Amniotic stem cell (primary cell): ENCODE data around the gene WTAP.
"Not testable (repeated sequence)": the region's sequence is repeated elsewhere in the genome, so short reads cannot be mapped to it uniquely, and the experiment has no call there.

Experiments used
- DNase-seq: peaks from one replicate; lab custom pipeline; 2025; lab: John Stamatoyannopoulos, UW

The WTAP gene

DNA sequence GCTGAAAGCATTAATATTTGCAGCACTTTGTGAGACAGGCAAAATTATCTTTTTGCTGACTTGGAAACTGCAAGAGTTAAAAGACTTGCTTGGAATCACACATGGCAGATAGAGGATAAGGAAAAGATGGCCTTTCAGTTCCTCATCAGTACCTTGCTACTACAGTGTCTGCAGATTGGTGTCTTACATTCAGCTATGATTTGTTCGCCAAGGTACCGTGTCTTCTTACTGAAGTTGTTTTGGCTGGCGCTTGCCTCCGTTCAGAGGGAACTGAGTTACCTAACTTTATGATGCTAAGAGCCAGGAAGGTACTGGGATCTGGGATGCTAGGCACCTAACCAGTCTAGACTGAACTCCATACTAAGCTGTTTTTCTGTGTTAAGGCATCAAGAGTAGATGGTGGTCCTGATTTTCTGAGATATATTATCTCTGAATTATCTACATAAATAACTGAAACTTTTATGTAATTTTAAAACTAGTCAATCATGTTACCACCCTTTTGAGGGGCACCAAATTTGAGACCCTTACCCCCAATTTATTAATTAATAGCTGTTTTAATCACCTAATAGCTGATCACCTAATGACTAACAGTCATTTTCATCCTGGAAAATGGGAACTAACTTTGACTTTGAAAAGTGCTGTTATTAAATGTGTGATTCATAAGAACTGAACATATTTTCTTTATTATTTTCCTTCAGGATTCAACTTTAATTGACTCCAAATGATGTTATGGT is 2.5 kb downstream of the WTAP start:
- no peak for DNase-seq

DNA sequence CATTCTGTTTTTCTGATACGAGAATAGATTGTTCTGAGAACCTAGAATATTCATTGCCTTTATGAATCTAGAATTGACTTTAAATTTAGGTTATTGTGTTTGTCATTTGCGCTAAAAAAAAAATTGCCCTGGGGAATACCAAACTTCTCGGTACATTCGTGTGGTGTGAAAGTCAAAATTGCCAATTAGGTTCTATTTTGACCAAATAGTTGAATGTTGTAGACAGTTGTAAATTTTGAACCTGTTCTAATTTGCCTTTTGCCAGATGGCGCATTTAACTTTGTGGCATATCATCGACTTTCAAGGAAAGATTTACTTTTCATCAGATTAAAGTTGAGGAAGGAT is 3.0 kb downstream of the WTAP start:
- DNase-seq, result no peak

DNA sequence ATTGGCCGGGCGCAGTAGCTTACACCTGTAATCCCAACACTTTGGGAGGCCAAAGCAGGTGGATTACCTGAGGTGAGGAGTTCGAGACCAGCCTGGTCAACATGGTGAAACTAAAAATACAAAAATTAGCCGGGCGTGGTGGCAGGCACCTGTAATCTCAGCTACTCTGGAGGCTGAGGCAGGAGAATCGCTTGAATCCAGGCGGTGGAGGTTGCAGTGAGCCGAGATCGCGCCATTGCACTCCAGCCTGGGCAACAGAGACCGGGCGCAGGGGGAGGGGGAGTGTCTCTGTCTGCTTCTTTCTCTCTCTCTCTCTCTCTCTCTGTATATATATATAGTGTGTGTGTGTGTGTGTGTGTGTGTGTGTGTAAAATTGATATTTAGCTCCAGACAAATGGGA is 5.2 kb downstream of the WTAP start:
- not testable (repeated sequence) for DNase-seq

DNA sequence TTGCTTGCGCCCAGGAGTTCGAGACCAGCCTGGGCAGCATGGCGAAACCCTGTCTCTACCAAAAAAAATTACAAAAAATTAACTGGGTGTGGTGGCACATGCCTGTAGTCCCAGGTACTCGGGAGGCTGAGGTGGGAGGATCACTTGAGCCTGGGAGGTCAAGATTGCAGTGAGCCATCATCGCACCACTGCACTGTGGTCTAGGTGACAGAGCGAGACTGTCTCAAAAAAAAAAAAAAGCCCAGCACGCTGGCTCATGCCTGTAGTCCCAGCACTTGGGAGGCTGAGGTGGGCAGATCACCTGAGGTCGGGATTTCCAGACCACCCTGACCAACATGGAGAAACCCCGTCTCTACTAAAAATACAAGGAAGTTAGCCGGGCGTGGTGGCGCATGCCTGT is 6.1 kb downstream of the WTAP start:
- not testable (repeated sequence) for DNase-seq

DNA sequence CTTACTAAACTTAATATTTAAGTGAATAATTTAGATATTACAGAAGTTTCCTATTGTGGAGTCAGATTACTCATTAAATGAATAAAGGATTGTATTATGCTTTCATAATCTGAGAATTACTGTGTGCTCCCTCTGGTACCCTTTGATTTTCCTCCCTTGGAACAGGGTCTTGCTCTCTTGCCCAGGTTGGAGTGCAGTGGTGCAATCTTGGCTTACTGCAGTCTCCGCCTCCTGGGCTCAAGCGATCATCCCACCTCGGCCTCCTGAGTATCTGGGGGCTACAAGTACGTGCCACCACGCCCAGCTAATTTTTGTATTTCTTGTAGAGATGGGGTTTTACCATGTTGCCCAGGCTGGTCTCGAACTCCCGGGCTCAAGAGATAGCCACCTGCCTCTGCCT is 9.6 kb downstream of the WTAP start:
- DNase-seq, result no peak

DNA sequence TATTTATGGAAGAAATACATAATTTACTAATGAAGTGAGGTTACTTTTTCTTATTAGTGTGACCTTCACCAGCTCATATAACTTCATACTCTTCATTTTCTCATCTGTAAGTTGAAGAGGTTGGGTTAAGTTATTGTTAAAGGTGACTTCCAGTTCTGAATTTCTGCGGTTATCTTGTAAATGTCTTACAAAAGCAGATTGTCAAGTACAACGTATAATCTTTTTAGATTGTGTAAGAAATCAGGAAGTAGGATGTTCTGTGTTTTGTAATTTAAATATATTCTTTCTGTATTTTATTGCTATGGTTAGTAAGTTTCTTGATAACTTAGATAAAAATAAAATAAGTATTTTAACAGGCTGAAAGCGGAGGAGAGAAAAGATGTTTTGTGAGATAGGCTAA is 12.0 kb downstream of the WTAP start:
- DNase-seq, result no peak

DNA sequence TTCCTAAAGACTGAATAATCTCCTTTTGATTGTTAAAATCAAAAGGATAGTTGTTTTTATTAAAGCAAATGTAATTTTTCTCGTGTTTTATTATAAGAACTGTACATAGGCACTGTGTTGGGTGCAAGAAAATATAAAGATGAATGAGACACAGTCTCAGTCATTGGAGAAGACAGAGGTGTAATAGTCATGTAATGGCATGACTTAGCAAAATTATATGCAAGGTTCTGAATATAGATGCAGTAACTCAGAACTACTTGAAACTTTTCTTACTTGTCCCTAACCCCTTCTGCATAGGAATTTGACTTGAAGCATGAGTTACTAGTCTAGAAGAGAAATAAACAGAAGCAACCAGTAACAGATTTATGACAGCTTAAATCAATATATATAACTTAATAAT is 14.9 kb downstream of the WTAP start:
- DNase-seq, result no peak

DNA sequence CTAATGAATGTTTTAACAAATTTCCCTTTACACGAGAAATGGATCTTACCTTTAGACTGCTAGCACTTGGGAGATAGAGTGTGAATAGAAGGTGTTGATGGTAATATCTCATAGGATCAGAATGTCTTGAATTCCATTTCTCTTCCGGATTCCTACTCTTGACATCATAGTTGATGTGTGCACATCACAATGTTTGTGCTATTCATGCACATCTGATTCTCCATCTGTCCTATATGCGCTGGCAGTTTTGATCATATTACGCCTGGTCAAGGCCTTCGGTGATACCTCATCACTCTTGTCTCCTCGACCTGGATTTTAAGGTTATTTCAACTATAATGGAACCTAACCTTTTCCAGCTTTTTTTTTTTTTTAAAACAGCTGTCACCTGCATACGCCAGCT is 17.8 kb downstream of the WTAP start:
- no peak for DNase-seq

DNA sequence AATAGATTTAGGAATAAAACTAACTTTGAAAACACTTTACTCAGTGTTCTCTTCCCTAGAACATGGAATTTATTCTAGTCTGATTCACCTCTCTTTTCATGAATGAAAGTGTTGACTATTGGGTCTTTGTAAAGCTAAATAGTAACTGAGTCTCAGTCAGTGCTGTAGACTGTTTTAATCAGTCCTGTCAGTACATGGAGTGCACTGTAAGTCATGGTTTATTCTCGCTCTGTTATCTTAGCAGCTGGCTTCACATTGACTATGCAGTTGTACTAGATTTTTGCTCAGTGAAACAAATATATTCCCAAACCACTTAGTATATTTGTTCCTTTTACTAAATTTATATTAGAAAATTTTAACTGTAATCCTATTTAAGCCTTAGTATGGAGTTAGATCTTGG is 19.5 kb downstream of the WTAP start:
- DNase-seq, result no peak

DNA sequence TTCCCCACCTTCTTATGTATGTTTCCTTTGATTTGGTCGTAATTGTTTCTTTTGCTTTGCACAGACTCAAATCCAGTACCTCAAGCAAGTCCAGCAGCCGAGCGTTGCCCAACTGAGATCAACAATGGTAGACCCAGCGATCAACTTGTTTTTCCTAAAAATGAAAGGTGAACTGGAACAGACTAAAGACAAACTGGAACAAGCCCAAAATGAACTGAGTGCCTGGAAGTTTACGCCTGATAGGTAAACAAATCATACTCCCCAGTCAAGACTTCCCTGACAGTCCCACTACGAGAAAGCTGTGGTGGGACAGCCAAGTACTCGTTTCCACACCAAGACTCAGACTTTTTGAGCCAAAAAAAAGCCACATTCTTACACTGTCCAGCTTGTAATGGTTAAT is 20.8 kb downstream of the WTAP start:
- not testable (repeated sequence) for DNase-seq

DNA sequence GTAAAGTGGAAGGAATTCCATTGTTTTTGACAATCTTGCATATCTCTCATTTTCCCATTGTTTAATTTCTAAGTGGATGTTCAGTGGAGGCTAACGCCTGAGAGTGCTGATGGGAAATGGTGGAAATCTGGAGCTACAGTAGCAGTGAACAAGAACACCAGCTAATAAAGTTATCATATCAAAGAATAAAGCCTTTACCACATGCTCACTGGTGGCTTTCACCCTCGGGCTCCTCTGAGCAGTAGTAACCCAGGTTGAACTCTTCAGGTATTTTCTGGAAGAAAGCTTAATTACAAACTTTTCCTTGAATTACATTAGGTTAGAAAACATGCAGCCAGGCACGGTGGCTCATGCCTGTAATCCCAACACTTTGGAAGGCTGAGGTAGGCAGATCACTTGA is 24.1 kb downstream of the WTAP start:
- DNase-seq, result no peak

DNA sequence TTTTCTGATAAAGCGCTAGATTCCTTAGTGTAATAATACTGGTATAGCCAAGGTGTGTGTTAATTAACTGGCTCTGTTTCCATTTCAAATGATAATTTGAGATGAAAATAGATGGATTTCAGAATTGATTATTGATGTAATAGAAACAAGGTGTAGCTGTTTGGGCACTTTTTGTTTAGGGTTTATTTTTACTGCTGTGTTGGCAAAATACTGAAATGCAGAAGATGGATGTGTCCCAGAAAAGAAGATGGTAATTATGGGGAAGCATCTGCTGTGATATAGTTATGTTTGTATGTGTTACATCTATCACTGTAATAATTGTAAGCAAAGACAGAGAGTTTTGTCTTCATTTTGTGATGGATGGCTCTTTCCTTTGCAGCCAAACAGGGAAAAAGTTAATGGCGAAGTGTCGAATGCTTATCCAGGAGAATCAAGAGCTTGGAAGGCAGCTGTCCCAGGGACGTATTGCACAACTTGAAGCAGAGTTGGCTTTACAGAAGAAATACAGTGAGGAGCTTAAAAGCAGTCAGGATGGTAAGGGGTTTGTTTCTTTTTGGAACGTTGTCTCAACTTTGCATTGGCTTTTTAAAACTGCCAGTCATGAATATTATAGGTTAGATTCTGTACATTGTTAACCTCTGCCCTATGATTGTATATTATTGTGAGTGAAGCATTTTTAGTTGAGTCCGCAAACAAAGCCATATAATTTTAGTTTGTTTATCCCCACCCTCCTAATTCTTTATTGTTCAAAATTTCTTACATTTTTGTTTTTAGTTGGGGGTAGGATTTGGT is 26.0 kb downstream of the WTAP start:
- no peak for DNase-seq

DNA sequence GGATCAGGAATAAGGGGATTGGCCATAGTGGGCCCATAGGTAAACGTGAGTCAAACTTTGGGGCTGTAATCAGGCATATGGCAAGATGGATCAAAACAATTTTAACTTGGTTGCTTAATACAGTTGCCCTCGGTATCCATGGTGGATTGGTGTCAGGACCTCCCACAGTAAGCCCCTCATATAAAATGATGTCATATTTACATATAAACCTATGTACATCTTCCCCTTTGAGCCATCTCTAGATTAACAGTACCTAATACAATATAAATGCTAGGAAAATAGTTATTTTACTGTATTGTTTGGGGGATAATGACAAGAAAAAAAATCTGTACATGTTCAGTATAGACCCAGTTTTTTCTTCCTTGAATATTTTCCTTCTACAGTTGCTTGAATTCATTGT is 27.1 kb downstream of the WTAP start:
- no peak for DNase-seq

DNA sequence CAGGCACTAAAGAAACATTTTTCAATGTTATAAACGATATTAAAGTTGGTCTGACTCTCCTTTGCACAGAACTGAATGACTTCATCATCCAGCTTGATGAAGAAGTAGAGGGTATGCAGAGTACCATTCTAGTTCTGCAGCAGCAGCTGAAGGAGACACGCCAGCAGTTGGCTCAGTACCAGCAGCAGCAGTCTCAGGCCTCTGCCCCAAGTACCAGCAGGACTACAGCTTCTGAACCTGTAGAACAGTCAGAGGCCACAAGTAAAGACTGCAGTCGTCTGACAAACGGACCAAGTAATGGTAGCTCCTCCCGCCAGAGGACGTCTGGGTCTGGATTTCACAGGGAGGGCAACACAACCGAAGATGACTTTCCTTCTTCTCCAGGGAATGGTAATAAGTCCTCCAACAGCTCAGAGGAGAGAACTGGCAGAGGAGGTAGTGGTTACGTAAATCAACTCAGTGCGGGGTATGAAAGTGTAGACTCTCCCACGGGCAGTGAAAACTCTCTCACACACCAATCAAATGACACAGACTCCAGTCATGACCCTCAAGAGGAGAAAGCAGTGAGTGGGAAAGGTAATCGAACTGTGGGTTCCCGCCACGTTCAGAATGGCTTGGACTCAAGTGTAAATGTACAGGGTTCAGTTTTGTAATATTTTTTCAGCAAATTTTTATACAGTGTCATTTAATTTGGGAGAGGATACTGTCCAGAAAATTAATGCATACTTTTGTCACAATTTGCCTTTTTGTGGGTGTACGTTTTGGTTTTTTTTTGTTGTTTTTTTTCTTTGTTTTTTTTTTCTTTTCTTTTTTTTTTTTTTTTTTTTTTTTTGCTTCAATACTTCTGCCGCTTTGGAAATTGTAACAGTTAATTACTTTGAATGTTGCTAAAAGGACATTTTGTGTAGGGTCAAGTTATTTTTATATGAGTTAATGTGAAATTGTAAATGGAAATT is 27.9 kb downstream of the WTAP start:
- no peak for DNase-seq

DNA sequence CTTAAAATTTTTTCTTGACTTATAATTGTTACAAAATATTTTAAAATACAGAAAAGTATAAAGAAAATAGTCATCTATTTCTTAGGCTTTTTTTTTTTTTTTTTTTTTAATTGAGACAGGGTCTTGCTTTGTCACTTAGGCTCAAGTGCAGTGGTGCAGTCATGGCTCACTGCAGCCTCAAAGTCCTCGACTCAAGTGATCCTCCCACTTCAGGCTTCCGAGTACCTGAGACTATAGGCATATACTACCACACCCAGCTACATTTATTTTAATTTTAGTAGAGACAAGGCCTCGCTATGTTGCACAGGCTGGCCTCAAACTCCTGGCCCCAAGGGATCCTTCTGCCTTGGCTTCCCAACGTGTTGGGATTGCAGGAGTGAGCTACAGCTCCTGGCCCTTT is 29.2 kb downstream of the WTAP start:
- no peak for DNase-seq

DNA sequence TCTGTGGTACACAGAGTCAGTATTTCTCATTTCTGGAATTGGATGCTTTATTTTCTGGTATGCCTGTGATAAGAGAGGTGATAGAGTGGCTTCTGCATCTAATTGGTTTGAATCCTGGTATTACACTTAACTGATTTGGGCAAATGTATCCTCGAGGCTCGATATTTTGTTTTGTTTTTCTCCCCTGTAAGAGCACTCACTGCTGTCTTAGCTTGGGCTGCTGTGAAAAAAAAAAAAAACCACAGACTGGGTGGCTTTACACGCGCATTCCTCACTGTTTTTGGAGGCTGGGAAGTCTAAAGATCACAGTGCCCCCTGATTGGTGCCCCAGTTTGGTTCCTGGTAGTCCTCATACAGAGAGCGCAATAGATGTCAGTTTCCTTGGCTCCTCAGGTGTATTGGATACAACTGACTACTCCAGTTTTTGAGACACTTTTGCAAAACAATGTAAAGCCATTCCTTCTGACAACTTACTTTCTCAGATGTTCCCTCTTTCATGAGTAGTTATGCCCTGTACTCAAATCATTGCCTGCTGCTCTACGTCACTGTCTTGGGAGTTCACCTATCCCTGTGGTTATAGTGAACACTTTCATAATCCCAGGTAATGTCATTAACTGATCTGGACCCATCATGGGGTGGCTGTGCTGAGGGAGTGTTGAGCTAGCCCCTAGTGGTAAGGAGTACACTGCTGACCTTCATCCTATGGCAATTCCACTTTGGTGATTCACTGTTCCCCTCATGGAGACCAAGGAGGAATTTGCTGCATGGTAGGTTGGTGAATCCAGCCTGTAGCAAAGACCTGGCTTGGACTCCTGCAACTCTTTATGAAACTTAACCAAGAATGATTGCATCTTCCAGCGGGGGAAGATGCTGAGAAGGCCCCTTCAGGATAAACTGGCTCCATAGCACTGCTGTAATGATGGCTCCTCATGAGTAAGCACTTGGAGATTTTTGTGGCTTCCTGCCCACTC is 31.0 kb downstream of the WTAP start:
- no peak for DNase-seq

DNA sequence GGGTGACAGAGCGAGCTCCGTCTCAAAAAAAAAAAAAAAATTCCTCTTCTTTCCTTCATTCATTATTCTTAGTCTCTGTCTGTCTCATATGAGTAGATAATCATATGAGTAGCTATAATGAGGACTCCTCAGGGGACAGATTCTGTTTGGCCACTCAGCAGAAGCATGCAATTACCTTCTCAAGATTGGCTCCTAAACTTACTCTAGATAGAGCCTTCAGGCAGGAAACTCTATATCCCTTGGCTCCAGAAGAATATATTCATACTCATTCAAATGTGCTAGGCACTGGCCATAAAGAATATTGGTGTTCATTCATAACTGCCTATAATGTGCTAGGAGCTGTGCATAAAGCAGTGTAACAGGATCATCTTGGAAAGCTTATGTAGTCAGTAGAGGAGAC is 32.3 kb downstream of the WTAP start:
- DNase-seq, result no peak

DNA sequence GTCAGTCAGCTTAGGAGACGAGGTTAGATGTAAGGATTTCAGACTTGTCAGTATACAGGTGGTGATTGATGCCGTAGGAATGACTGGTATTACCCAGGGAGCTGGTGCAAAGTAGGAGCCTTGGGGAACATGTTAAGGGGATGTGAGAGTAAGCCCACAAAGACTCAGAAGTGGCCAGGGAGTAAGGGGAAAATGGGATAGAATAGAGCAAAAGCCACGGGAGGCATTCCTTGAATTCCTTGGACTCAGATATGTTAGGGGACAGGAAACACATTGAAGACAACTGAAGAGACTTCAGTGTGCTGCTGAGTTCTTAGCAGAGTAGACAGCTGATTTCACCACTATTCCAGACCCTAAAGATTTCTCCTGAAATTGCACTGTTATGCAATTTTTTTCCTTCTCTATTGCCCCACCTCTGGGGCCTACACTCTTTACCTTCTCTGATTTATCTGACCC is 33.3 kb downstream of the WTAP start:
- peak; percentile 4 for DNase-seq

DNA sequence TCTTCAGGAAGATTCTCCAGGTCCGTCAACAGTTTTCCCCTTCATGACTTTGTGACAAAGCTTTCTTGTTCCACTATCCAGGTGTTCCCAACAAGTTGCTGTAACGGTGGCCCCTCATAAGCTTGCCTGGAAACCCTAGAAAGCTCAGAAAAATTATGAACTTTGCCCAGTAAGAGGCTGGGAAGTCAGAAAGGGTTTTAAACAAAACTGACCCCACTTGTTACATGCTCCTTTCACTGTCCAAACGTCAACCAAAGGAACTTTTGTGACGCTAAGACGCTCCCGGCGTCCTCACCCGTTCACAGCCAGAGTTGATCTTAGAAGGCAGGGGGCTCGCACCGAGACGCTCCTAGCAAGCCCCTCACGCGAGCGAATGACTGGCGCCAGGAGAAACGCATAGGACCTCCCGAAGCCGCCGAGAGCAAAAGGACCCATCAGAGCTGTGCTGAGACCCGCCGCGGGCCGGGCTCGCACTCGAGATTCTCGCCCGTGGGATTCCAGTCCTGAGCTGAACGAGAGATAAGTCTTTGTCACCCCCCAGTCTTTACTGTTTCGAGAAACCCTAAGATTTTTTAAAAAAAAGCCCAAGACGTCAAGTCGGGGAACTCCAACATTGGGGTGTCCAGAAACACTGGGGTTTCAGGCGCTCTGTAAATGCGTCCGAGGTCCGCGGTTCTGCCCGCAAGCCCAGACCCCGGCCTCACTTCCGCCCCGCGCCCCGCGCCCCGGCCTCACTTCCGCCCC is 34.0 kb downstream of the WTAP start:
- DNase-seq, result no peak

DNA sequence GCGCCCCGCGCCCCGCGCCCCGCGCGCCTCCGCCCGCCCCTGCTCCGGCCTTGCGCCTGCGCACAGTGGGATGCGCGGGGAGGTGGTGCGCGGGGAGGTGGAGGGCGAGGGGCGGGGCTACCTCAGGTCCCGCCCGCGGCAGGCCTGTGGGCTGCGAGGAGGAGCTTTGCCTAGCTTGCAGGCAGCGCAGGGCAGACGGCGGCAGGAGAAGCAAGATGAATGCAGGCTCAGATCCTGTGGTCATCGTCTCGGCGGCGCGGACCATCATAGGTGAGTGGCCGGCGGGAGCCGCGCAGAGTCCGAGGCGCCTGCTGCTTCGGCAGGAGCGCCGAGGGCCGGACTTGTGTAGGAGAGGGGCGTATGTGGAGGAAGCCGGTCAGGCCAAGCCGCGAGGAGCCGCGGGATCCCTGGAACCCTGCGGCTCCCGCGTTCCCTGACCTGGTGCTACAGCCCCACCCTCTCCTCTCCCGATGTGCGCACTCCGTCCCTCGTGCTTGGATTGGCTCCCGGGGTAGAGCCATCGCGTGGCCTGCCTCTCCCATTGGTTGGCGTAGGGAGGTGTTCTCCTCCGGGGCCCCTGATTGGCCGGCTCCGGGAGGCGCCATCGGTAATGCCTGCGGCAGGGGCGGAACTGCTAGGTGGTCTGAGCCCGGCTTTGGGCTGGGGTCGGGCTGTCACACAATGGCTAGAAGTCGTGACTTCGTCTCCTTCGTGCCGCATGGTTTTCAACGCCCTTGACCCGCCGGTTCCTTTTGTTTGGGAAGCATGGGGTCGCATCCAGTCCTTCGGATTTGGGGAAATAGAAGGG is 34.8 kb downstream of the WTAP start, which contains the start of gene ACAT2:
TSS of gene ACAT2 (plus strand) at position 173 of the 808 bp plus-strand sequence. CDS start at position 216, 43 bp downstream.
- DNase-seq, result peak; percentile 90
